Measurements from ENCODE around the gene FOXP3. TPM values are rescaled to one million over a fixed set of nuclear protein-coding genes. Genes with fewer than 3 reads are reported as not detected.
A peak's percentile ranks its signal among the peaks of the same experiment; 100 is the strongest.

Gene FOXP3
- total and polyA plus RNA-seq, 2 of the 4 experiments (the other 2 are of a cell fraction): 0.05 TPM; not detected in 1

- Histone ChIP-seq H3K14ac (replicated peaks; ENCODE audit: low read depth, low read length) (no peak overlapping the region), H4K91ac (ENCODE audit: insufficient read depth, low read depth, low read length) (no peak overlapping the region), H3K23ac (ENCODE audit: low read depth, low read length) (no peak overlapping the region), H3K4me2 (ENCODE audit: low read depth, low read length) (no peak overlapping the region), H2BK15ac (ENCODE audit: low read depth, low read length) (no peak overlapping the region), H4K20me1 (ENCODE audit: insufficient read depth, low read length) (no peaks in the 10 kb centered on the region), H3K9me1 (ENCODE audit: insufficient read depth, low read length) (no peaks in the 10 kb centered on the region), H2AK5ac (ENCODE audit: low read depth, low read length) (no peak overlapping the region), H3K27me3 (ENCODE audit: control insufficient read depth, insufficient read depth, low read length) (no peaks in the 10 kb centered on the region; the same call in 1 of the 2 replicates), H3K56ac (ENCODE audit: extremely low read depth, insufficient read depth, low read length) (no peak overlapping the region), H3K9me3 (ENCODE audit: control insufficient read depth, insufficient read depth, low read length) (no peaks in the 10 kb centered on the region), H3K9ac (ENCODE audit: low read depth, low read length) (no peak overlapping the region), H2BK120ac (ENCODE audit: low read depth, low read length) (no peak overlapping the region), H3K4ac (ENCODE audit: low read depth, low read length) (no peak overlapping the region), H3K27ac (ENCODE audit: insufficient read depth, low read length) (no peak overlapping the region), H2BK5ac (ENCODE audit: low read depth, low read length, poor library complexity, severe bottlenecking) (no peak overlapping the region), H2AFZ (replicated peaks; ENCODE audit: low read length, poor library complexity) (no peak overlapping the region), H3K4me3 (ENCODE audit: insufficient read depth, low read depth, low read length) (no peak overlapping the region), H4K5ac (ENCODE audit: low read depth, low read length) (no peak overlapping the region), H3K79me1 (ENCODE audit: low read depth in 1 of 2, low read length in 2 of 2) (no peaks in the 10 kb centered on the region), H3K18ac (ENCODE audit: low read depth, low read length) (no peak overlapping the region), H2BK20ac (ENCODE audit: low read depth, low read length) (no peak overlapping the region), H4K8ac (ENCODE audit: low read depth in 2 of 2, low read length in 2 of 2) (no peak overlapping the region), H2AK9ac (replicated peaks; ENCODE audit: low read depth, low read length, poor library complexity) (peak overlapping the region; percentile 28), H3K4me1 (ENCODE audit: control insufficient read depth, insufficient read depth, low read length) (no peaks in the 10 kb centered on the region), H3K36me3 (ENCODE audit: control insufficient read depth, insufficient read depth, low read length) (peaks cover 7% of the 10 kb centered on the region; the same call in 1 of the 2 replicates)
- intact Hi-C loops (cut with micrococcal nuclease): no loop called here
- DNase-seq (no peak), ATAC-seq (ENCODE audit: low read depth) (no peak)
- dilution Hi-C loops (cut with HindIII; ENCODE audit: low sequenced_read_pairs, unreplicated experiment): no loop called here
- in situ Hi-C loops (cut with MboI; ENCODE audit: low sequenced_read_pairs): no loop called here
- ChIA-PET POLR2A (ENCODE audit: unreplicated experiment) (no interaction called here), CTCF (no interaction called here)
- no peak for TF ChIP-seq CEBPB (IDR thresholded peaks at IDR 0.05; ENCODE audit: low read depth, low read length)
- no peak for TF ChIP-seq MAFK (IDR thresholded peaks at IDR 0.05; ENCODE audit: low read depth, low read length)
- TF ChIP-seq BHLHE40 (IDR thresholded peaks at IDR 0.05; ENCODE audit: low read depth, low read length): no peak
- TF ChIP-seq RAD21 (IDR thresholded peaks at IDR 0.05; ENCODE audit: low read length): no peak
- TF ChIP-seq SMC3 (IDR thresholded peaks at IDR 0.05; ENCODE audit: low read depth, low read length): no peak
- no peak for TF ChIP-seq USF2 (IDR thresholded peaks at IDR 0.05; ENCODE audit: low read depth, low read length)
- no peak for TF ChIP-seq FOS (IDR thresholded peaks at IDR 0.05; ENCODE audit: low read depth, low read length)
- no peak for TF ChIP-seq ELK1 (IDR thresholded peaks at IDR 0.05; ENCODE audit: borderline replicate concordance, low read depth, low read length)
- TF ChIP-seq MXI1 (IDR thresholded peaks at IDR 0.05; ENCODE audit: borderline replicate concordance, low read depth, low read length): no peak
- no peak for TF ChIP-seq RCOR1 (IDR thresholded peaks at IDR 0.05; ENCODE audit: insufficient replicate concordance, low read length)
- TF ChIP-seq NFE2L2 (IDR thresholded peaks at IDR 0.05; ENCODE audit: low read depth, low read length): no peak
- TF ChIP-seq MAZ (IDR thresholded peaks at IDR 0.05; ENCODE audit: borderline replicate concordance, low read depth, low read length): no peak
- no peak for TF ChIP-seq CHD1 (IDR thresholded peaks at IDR 0.05; ENCODE audit: low read depth, low read length)
- no peak for TF ChIP-seq POLR2A (IDR thresholded peaks at IDR 0.05; ENCODE audit: low read depth, low read length)
- no peak for TF ChIP-seq CTCF (conservative IDR thresholded peaks at IDR 0.05; ENCODE audit: low read depth, low read length)
- no peak for TF ChIP-seq RFX5 (IDR thresholded peaks at IDR 0.05; ENCODE audit: low read depth, low read length)
- no TSS peak for BruUV-seq (replicated peaks)
- 80% methylated on average over 2 of the region's 12 CpGs; no CpG with 5 or more reads in 1 of the 2 experiments for WGBS, 2 experiments (ENCODE audit: extremely low coverage in 2 of 2, insufficient read length in 1 of 2)
Measured at GRCh38 chrX:49242545-49243066, 21.9 kb downstream of the FOXP3 start.
